K562 (cell line): ENCODE measurements around the gene NPR2. TPM values are rescaled to one million over a fixed set of nuclear protein-coding genes. Genes with fewer than 3 reads are reported as not detected.

ENCODE experiments used
- CTCFL ChIP-seq: IDR thresholded peaks from 2 replicates; pipeline ENCODE4 v1.6.1; 2011; ENCODE audit warnings: borderline replicate concordance, low read depth, mild to moderate bottlenecking, moderate library complexity, low read length; ENCODE audit not compliant: insufficient read depth, poor library complexity, severe bottlenecking
- HOMEZ ChIP-seq: fragments of 250-450 bp; sonication (Bioruptor Pico); IDR thresholded peaks from 2 replicates; pipeline ENCODE4 v1.4.0; 2020; ENCODE audit warnings: mild to moderate bottlenecking, moderate library complexity
- MTF1 ChIP-seq: fragments of 250-450 bp; sonication (Bioruptor Pico); IDR thresholded peaks from 2 replicates; pipeline ENCODE4 v1.9.0; 2021; ENCODE audit warnings: moderate library complexity, mild to moderate bottlenecking, inconsistent platforms, borderline replicate concordance
- RHOXF2B ChIP-seq: fragments of 250-450 bp; sonication (Bioruptor Pico); conservative IDR thresholded peaks from 2 replicates; pipeline ENCODE4 v1.5.1; 2021
- SP2 ChIP-seq: IDR thresholded peaks from 2 replicates; pipeline ENCODE4 v1.6.1; 2011; ENCODE audit warnings: mild to moderate bottlenecking, low read depth, low read length, moderate library complexity; ENCODE audit not compliant: poor library complexity, severe bottlenecking; ENCODE audit errors: extremely low read depth
- THAP12 ChIP-seq: fragments of 250-450 bp; sonication (Bioruptor Pico); IDR thresholded peaks from 2 replicates; pipeline ENCODE4 v1.9.0; 2021; ENCODE audit warnings: mild to moderate bottlenecking, inconsistent platforms
- ZBTB7A ChIP-seq: IDR thresholded peaks from 2 replicates; pipeline ENCODE4 v1.6.1; 2011; ENCODE audit warnings: low read depth, mild to moderate bottlenecking, low read length, moderate library complexity, borderline replicate concordance; ENCODE audit not compliant: control insufficient read depth
- polyA plus RNA-seq, 8 experiments: library from polyadenylated mRNA; depleted of rRNA in 4 of 8; stranded (reverse) in 5 of 8; unstranded in 3 of 8; fragments of >200 nt; fragmentation: Nextera tagmentation in 2 of 8; fragmentation: Illumina TruSeq in 1 of 8; extraction: Ambion mirVana in 2 of 8; extraction: Trizol in 1 of 8; gene quantifications; 2 replicates each; pipeline versions ENCODE4 v1.2.1 to v1.2.3, GENCODE V29; 2011 to 2014; ENCODE audit warnings: inconsistent platforms in 1 of 8, missing spikeins in 1 of 8
- total RNA-seq, 7 experiments: library from RNA; depleted of rRNA in 6 of 7; stranded (reverse); fragments of >200 nt in 6 of 7; fragmentation: Illumina TruSeq in 2 of 7; extraction: Trizol in 2 of 7; gene quantifications; 2 replicates each; pipeline versions ENCODE4 v1.2.1 to v1.2.3, GENCODE V29; 2011 to 2021; ENCODE audit warnings: low replicate concordance in 1 of 7

The NPR2 gene
- total and polyA plus RNA-seq, 9 of the 15 experiments (the other 6 are each of a cell fraction or from before 2014, with no cell fraction given), result 2.4 to 12.9 (median 6.0) TPM

GRCh38 chr9:35828716-35829083 lies 37.3 kb downstream of the NPR2 start, which contains the start of gene FAM221B (continued):
- TF ChIP-seq SP2, result no peak
- TF ChIP-seq HOMEZ, result no peak
- TF ChIP-seq RHOXF2B (CRISPR knock-in tag), result no peak
- no peak for TF ChIP-seq THAP12 (CRISPR knock-in tag)
- TF ChIP-seq ZBTB7A, result peak; percentile 41; the same call in 1 of the 2 replicates
- no peak for TF ChIP-seq MTF1 (CRISPR knock-in tag)
- no peak for TF ChIP-seq CTCFL
